Measurements from ENCODE around the gene CNTNAP5. TPM values are rescaled to one million over a fixed set of nuclear protein-coding genes. Genes with fewer than 3 reads are reported as not detected.

CNTNAP5 gene
- total RNA-seq, 1 experiment from 2014 or later: not detected

GRCh38 chr2:124880995-124881394, 855.9 kb downstream of the CNTNAP5 start:
- H3K9me3 Mint-ChIP-seq (ENCODE audit: unreplicated experiment): no peaks in the 10 kb centered on the region
- H3K4me1 Mint-ChIP-seq (ENCODE audit: insufficient read depth, unreplicated experiment): peaks cover 18% of the 10 kb centered on the region
- no peak for TF ChIP-seq CTCF (IDR thresholded peaks at IDR 0.05; ENCODE audit: unreplicated experiment)
- H3K4me3 Mint-ChIP-seq (ENCODE audit: unreplicated experiment): no peak overlapping the region
- H3K27me3 Mint-ChIP-seq (ENCODE audit: insufficient read depth, unreplicated experiment): no peaks in the 10 kb centered on the region
- ChIA-PET CTCF (interaction anchor here (0.7 kb wide), 1 partner anchor 471 kb away, joined by 3 read pairs; no protein-coding TSS in a partner anchor), POLR2A (no interaction called here)
- BruUV-seq (replicated peaks): no TSS peak
- H3K27ac Mint-ChIP-seq (ENCODE audit: low read depth, unreplicated experiment): no peak overlapping the region
- intact Hi-C loops (cut with micrococcal nuclease): no loop called here
- no peak for DNase-seq (ENCODE audit: unreplicated experiment)
- no peaks in the 10 kb centered on the region for H3K36me3 Mint-ChIP-seq (ENCODE audit: insufficient read depth, unreplicated experiment)

- H3K4me3 Mint-ChIP-seq (ENCODE audit: unreplicated experiment): no peak overlapping the region
- H3K36me3 Mint-ChIP-seq (ENCODE audit: insufficient read depth, unreplicated experiment): no peaks in the 10 kb centered on the region
- intact Hi-C loops (cut with micrococcal nuclease): no loop called here
- no peaks in the 10 kb centered on the region for H3K27me3 Mint-ChIP-seq (ENCODE audit: insufficient read depth, unreplicated experiment)
- no peaks in the 10 kb centered on the region for H3K9me3 Mint-ChIP-seq (ENCODE audit: unreplicated experiment)
- DNase-seq (ENCODE audit: unreplicated experiment): no peak
- H3K4me1 Mint-ChIP-seq (ENCODE audit: insufficient read depth, unreplicated experiment): peaks cover 6% of the 10 kb centered on the region
- BruUV-seq (replicated peaks): no TSS peak
- POLR2A ChIA-PET: no interaction called here
- H3K27ac Mint-ChIP-seq (ENCODE audit: low read depth, unreplicated experiment): no peak overlapping the region
- CTCF ChIA-PET: no interaction called here
- TF ChIP-seq CTCF (IDR thresholded peaks at IDR 0.05; ENCODE audit: unreplicated experiment): no peak
Measured at GRCh38 chr2:124882423-124882822, 857.3 kb downstream of the CNTNAP5 start.

GRCh38 chr2:124883595-124883994, 858.5 kb downstream of the CNTNAP5 start:
- CTCF ChIA-PET: interaction anchor here (0.6 to 0.7 kb wide), 2 partner anchors 32 to 900 kb away, joined by 3 to 4 read pairs; no protein-coding TSS in a partner anchor
- no peak for DNase-seq (ENCODE audit: unreplicated experiment)
- Mint-ChIP-seq H3K9me3 (ENCODE audit: unreplicated experiment) (no peaks in the 10 kb centered on the region), H3K27ac (ENCODE audit: low read depth, unreplicated experiment) (no peak overlapping the region), H3K4me3 (ENCODE audit: unreplicated experiment) (no peak overlapping the region), H3K4me1 (ENCODE audit: insufficient read depth, unreplicated experiment) (peaks cover 8% of the 10 kb centered on the region), H3K36me3 (ENCODE audit: insufficient read depth, unreplicated experiment) (no peaks in the 10 kb centered on the region), H3K27me3 (ENCODE audit: insufficient read depth, unreplicated experiment) (no peaks in the 10 kb centered on the region)
- BruUV-seq (replicated peaks): no TSS peak
- no peak for TF ChIP-seq CTCF (IDR thresholded peaks at IDR 0.05; ENCODE audit: unreplicated experiment)
- intact Hi-C loops (cut with micrococcal nuclease): no loop called here
- POLR2A ChIA-PET: no interaction called here

DNA sequence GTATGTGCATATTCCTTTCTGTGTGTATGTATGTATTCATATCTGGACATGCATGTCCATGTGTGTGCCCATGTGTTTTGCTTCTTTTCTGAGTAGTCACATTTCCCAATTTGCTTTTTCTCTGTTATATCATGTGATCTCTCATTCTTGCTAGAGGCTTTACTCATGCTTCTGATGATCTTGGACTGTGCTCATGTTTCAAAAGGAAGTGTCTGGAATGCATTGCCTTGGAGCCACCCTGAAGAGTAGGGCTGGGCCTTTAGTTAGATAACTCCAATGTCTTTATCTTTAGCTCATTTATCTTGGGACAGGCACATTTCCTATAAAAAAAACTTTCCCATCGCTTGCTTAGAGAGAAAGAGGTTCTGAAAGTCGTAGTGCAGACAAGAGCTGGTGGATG, 859.2 kb downstream of the CNTNAP5 start:
- DNase-seq (ENCODE audit: unreplicated experiment): no peak
- TF ChIP-seq CTCF (IDR thresholded peaks at IDR 0.05; ENCODE audit: unreplicated experiment): no peak
- ChIA-PET CTCF (interaction anchor here (0.6 kb wide), 1 partner anchor 147 kb away, joined by 3 read pairs; no protein-coding TSS in a partner anchor), POLR2A (no interaction called here)
- intact Hi-C loops (cut with micrococcal nuclease): no loop called here
- no peaks in the 10 kb centered on the region for H3K27me3 Mint-ChIP-seq (ENCODE audit: insufficient read depth, unreplicated experiment)
- no peak overlapping the region for H3K27ac Mint-ChIP-seq (ENCODE audit: low read depth, unreplicated experiment)
- H3K4me3 Mint-ChIP-seq (ENCODE audit: unreplicated experiment): no peak overlapping the region
- H3K4me1 Mint-ChIP-seq (ENCODE audit: insufficient read depth, unreplicated experiment): peaks cover 10% of the 10 kb centered on the region
- H3K9me3 Mint-ChIP-seq (ENCODE audit: unreplicated experiment): no peaks in the 10 kb centered on the region
- no peaks in the 10 kb centered on the region for H3K36me3 Mint-ChIP-seq (ENCODE audit: insufficient read depth, unreplicated experiment)
- no TSS peak for BruUV-seq (replicated peaks)
